HepG2 (cell line): ENCODE results near the gene DAZAP1. TPM values are rescaled to one million over a fixed set of nuclear protein-coding genes. Genes with fewer than 3 reads are reported as not detected.

Experiments used
- E2F1 ChIP-seq: sonication (generic); formaldehyde crosslinking; IDR thresholded peaks from 2 replicates; pipeline ENCODE4 v1.5.0; 2020; ENCODE audit warnings: missing genetic modification reagents
- ELF4 ChIP-seq: sonication (generic); formaldehyde crosslinking; IDR thresholded peaks from 2 replicates; pipeline ENCODE4 v1.5.0; 2020; ENCODE audit warnings: missing genetic modification reagents, mild to moderate bottlenecking, moderate library complexity, borderline replicate concordance
- GABPB1 ChIP-seq: IDR thresholded peaks from 2 replicates; pipeline ENCODE4 v1.6.1; 2016; ENCODE audit warnings: mild to moderate bottlenecking, missing genetic modification reagents, moderate library complexity, missing compliant biosample characterization
- HNF1A ChIP-seq, 2 experiments: sonication (generic) in 1 of 2; formaldehyde crosslinking in 1 of 2; IDR thresholded peaks; 2 replicates each; pipeline versions ENCODE4 v1.4.0 to v1.6.1; 2016 to 2020; ENCODE audit warnings: borderline replicate concordance in 1 of 2, low read depth in 1 of 2, mild to moderate bottlenecking in 1 of 2, missing genetic modification reagents in 1 of 2
- ISL2 ChIP-seq: sonication (generic); formaldehyde crosslinking; IDR thresholded peaks from 2 replicates; pipeline ENCODE4 v1.5.0; 2020; ENCODE audit warnings: missing genetic modification reagents
- KAT7 ChIP-seq: IDR thresholded peaks from 2 replicates; pipeline ENCODE4 v1.6.1; 2018; ENCODE audit warnings: borderline replicate concordance, missing compliant biosample characterization
- PRMT3 ChIP-seq: sonication (generic); formaldehyde crosslinking; IDR thresholded peaks from 2 replicates; pipeline ENCODE4 v1.8.1; 2022; ENCODE audit warnings: low read depth, mild to moderate bottlenecking, moderate library complexity, missing genetic modification reagents, borderline replicate concordance
- SRF ChIP-seq: IDR thresholded peaks from 2 replicates; pipeline ENCODE4 v1.6.1; 2011; ENCODE audit warnings: mild to moderate bottlenecking, low read depth, low read length, moderate library complexity
- U2AF1 ChIP-seq: fragments of 200-400 bp; formaldehyde crosslinking; optimal IDR thresholded peaks from 2 replicates; pipeline ENCODE3; 2017; ENCODE audit warnings: mild to moderate bottlenecking, low read depth, low read length
- WIZ ChIP-seq: sonication (generic); formaldehyde crosslinking; IDR thresholded peaks from 2 replicates; pipeline ENCODE4 v1.5.1; 2020; ENCODE audit warnings: mild to moderate bottlenecking, missing genetic modification reagents
- ZBTB34 ChIP-seq: sonication (generic); formaldehyde crosslinking; IDR thresholded peaks from 2 replicates; pipeline ENCODE4 v1.8.0; 2022; ENCODE audit warnings: mild to moderate bottlenecking, missing genetic modification reagents
- ZEB1 ChIP-seq: IDR thresholded peaks from 2 replicates; pipeline ENCODE4 v1.6.1; 2012; ENCODE audit warnings: mild to moderate bottlenecking, low read depth, inconsistent platforms; ENCODE audit not compliant: insufficient replicate concordance
- ZNF230 ChIP-seq: sonication (generic); formaldehyde crosslinking; IDR thresholded peaks from 2 replicates; pipeline ENCODE4 v1.4.0; 2020; ENCODE audit warnings: mild to moderate bottlenecking, missing genetic modification reagents
- ZNF253 ChIP-seq: sonication (generic); formaldehyde crosslinking; IDR thresholded peaks from 2 replicates; pipeline ENCODE4 v1.8.0; 2022; ENCODE audit warnings: mild to moderate bottlenecking, missing genetic modification reagents, borderline replicate concordance
- ZNF761 ChIP-seq: sonication (generic); formaldehyde crosslinking; conservative IDR thresholded peaks from 2 replicates; pipeline ENCODE4 v1.4.0; 2020; ENCODE audit warnings: mild to moderate bottlenecking, missing genetic modification reagents
- ZSCAN12 ChIP-seq: sonication (generic); formaldehyde crosslinking; IDR thresholded peaks from 2 replicates; pipeline ENCODE4 v1.9.0; 2021; ENCODE audit warnings: mild to moderate bottlenecking, missing genetic modification reagents
- ZSCAN29 ChIP-seq: sonication (generic); formaldehyde crosslinking; conservative IDR thresholded peaks from 2 replicates; pipeline ENCODE4 v1.4.0; 2020; ENCODE audit warnings: mild to moderate bottlenecking, missing genetic modification reagents
- polyA plus RNA-seq, 8 experiments: library from polyadenylated mRNA; depleted of rRNA in 3 of 8; stranded (reverse) in 7 of 8; unstranded in 1 of 8; fragments of >200 nt; fragmentation: Illumina TruSeq in 4 of 8; extraction: Trizol in 4 of 8; gene quantifications; 2 replicates each; pipeline versions ENCODE4 v1.2.1 to v1.2.3, GENCODE V29; 2011 to 2016; ENCODE audit warnings: low read depth in 4 of 8, missing spikeins in 1 of 8, mixed read lengths in 1 of 8; ENCODE audit not compliant: insufficient read depth in 1 of 8
- total RNA-seq, 5 experiments: library from RNA; depleted of rRNA; stranded (reverse); fragments of >200 nt; fragmentation: Illumina TruSeq; extraction: Trizol; gene quantifications; 2 replicates each; pipeline ENCODE4 v1.2.3, GENCODE V29; 2016; ENCODE audit warnings: low read depth in 1 of 5
- TF ChIP-seq, protein P1 (sequence below): IDR thresholded peaks from 2 replicates; pipeline ENCODE4 v1.6.1; 2016; ENCODE audit warnings: missing compliant biosample characterization, missing genetic modification reagents, borderline replicate concordance
- TF ChIP-seq, protein P2 (sequence below): sonication (generic); formaldehyde crosslinking; IDR thresholded peaks from 2 replicates; pipeline ENCODE4 v1.8.0; 2022; ENCODE audit warnings: missing genetic modification reagents, mild to moderate bottlenecking, inconsistent platforms, borderline replicate concordance

DAZAP1 gene
- total and polyA plus RNA-seq, 2 of the 13 experiments (the other 11 are each of a cell fraction or from before 2014, with no cell fraction given), result 63.3 to 79.2 TPM

- TF ChIP-seq ISL2 (CRISPR knock-in tag) (peak; percentile 88; the same call in 1 of the 2 replicates), SRF (peak; percentile 79), ZBTB34 (CRISPR knock-in tag) (peak; percentile 94), HNF1A (IDR thresholded peaks at IDR 0.05; ENCODE audit: low read depth) (0 out of 2 replicates have a peak, but pooled peaks have one; percentile 48), HNF1A (CRISPR knock-in tag; IDR thresholded peaks at IDR 0.05; ENCODE audit: borderline replicate concordance) (peak; percentile 89), WIZ (CRISPR knock-in tag) (peak; percentile 85), PRMT3 (CRISPR knock-in tag) (0 out of 2 replicates have a peak, but pooled peaks have one; percentile 21), ZNF761 (peak; percentile 96), ZNF253 (peak; percentile 93), ZNF230 (peak; percentile 76; the same call in 1 of the 2 replicates), ZEB1 (peak; percentile 82), ELF4 (CRISPR knock-in tag) (no peak), U2AF1 (peak; percentile 97), E2F1 (CRISPR knock-in tag) (no peak; the same call in none of the 2 replicates), GABPB1 (peak; percentile 97), KAT7 (CRISPR knock-in tag) (peak; percentile 97), ZSCAN12 (peak; percentile 93), ZSCAN29 (CRISPR knock-in tag) (peak; percentile 96)
- TF ChIP-seq, protein P1, sequence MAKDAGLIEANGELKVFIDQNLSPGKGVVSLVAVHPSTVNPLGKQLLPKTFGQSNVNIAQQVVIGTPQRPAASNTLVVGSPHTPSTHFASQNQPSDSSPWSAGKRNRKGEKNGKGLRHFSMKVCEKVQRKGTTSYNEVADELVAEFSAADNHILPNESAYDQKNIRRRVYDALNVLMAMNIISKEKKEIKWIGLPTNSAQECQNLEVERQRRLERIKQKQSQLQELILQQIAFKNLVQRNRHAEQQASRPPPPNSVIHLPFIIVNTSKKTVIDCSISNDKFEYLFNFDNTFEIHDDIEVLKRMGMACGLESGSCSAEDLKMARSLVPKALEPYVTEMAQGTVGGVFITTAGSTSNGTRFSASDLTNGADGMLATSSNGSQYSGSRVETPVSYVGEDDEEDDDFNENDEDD, result peak; percentile 41; the same call in 1 of the 2 replicates
- TF ChIP-seq, protein P2, sequence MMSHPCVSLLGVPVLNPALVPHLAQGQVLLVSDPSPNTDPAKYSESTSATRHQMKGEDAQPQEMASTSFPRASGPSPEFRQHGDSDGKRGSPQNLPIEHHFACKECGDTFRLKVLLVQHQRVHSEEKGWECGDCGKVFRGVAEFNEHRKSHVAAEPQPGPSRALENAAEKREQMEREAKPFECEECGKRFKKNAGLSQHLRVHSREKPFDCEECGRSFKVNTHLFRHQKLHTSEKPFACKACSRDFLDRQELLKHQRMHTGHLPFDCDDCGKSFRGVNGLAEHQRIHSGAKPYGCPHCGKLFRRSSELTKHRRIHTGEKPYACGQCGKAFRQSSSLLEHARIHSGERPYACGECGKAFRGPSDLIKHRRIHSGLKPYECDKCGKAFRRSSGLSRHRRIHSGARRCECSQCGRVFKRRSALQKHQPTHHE, result peak; percentile 90
Measured at GRCh38 chr19:1383312-1384084, 23.9 kb upstream of the DAZAP1 start, which contains the start of gene NDUFS7 (continued).
